ENCODE measurements around the gene GPR39.

Gene GPR39

DNA sequence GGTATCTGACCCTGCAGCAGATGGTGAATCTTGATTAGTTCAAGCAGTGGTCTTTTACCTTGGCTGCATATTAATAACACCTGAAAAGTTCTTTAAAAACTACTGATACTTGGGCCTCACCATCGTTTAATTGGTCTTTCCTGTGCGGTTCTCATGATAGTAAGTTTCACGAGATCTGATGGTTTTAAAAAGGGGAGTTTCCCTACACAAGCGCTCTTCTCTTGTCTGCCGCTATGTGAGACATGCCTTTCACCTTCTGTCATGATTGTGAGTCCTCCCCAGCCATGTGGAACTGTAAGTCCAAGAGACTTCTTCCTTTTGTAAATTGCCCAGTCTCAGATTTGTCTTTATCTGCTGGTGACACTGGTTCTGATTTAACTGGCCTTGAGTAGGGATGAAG, 151.1 kb downstream of the GPR39 start:
- DNase-seq = no peak
- no peaks in the 10 kb centered on the region for H3K4me1 Mint-ChIP-seq (ENCODE audit: low read depth)
- peaks cover 3% of the 10 kb centered on the region for H3K9me3 Mint-ChIP-seq
- no peak overlapping the region for H3K4me3 Mint-ChIP-seq
- no peaks in the 10 kb centered on the region for H3K36me3 Mint-ChIP-seq (ENCODE audit: low read depth)
- H3K27ac Mint-ChIP-seq = no peak overlapping the region
- no peaks in the 10 kb centered on the region for H3K27me3 Mint-ChIP-seq

DNA sequence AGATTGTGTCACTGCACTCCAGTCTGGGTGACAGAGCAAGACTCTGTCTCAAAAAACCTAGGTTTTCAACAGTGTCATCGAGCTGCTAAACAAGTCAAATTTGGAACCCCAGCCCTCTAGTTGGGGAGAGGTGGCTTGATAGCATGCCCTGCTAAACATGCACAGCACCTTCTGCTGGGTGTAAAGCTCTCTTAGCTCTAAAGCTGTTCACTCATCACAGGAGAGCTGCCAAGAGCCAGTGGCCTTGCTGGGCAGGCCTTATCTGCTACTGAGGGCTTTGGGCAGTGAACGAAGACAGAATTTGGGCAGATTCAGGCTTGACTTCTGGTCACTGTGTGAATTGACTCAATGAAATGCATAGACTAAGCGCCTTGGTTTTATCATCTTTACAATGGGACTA, 152.1 kb downstream of the GPR39 start:
- Mint-ChIP-seq H3K4me1 (ENCODE audit: low read depth) (no peaks in the 10 kb centered on the region), H3K27me3 (no peaks in the 10 kb centered on the region), H3K4me3 (no peak overlapping the region), H3K27ac (no peak overlapping the region), H3K36me3 (ENCODE audit: low read depth) (no peaks in the 10 kb centered on the region), H3K9me3 (peaks cover 3% of the 10 kb centered on the region)
- no peak for DNase-seq

DNA sequence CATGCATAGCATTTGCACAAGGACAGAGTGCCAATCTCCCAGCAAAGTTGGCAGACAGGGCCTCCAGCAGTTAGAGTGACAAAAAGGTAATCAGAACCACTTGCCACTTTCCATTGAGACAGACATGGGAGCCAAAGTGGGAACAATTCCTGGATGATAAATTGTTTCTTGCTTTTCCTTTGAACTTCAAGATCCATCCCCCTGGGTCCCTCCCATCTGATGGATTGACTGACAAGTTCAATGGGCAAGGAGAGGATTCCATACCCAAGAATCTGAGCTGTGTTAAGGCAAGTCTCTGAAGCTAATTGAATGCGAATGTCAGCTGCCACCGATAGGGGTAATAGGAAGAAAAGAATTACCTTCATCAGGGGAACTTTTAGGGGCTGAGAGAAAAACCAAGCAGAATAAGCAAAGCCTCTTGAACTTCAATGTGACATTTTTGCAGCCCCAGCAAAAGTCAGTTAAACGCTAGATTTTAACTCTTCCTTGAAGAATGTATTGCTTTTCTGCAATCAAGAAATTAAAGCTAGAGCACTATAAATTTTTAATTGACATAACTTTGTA, 156.9 kb downstream of the GPR39 start:
- H3K4me3 Mint-ChIP-seq = no peak overlapping the region
- H3K27me3 Mint-ChIP-seq = no peaks in the 10 kb centered on the region
- no peaks in the 10 kb centered on the region for H3K4me1 Mint-ChIP-seq (ENCODE audit: low read depth)
- no peak overlapping the region for H3K27ac Mint-ChIP-seq
- H3K9me3 Mint-ChIP-seq = peaks cover 3% of the 10 kb centered on the region
- no peaks in the 10 kb centered on the region for H3K36me3 Mint-ChIP-seq (ENCODE audit: low read depth)
- no peak for DNase-seq

DNA sequence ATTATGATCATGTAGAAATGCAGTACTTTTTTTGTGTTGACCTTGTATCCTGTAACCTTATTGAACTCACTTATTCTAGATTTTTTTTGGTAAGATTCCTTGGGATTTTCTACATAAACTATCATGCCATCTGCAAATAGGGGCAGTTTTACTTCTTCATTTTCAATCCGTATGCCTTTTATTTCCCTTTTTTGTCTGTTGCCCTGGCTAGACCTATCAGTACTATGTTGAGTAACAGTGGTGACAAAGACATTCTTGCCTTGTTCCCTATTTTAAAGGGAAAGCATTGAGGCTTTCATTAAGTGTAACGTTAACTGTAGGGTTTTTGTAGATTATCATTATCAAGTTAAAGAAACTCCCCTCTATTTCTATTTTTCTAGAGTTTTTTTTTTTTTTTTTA, 161.1 kb downstream of the GPR39 start:
- DNase-seq = no peak
- H3K27ac Mint-ChIP-seq = no peak overlapping the region
- H3K36me3 Mint-ChIP-seq (ENCODE audit: low read depth) = no peaks in the 10 kb centered on the region
- no peaks in the 10 kb centered on the region for H3K4me1 Mint-ChIP-seq (ENCODE audit: low read depth)
- H3K4me3 Mint-ChIP-seq = no peak overlapping the region
- H3K9me3 Mint-ChIP-seq = no peaks in the 10 kb centered on the region
- no peaks in the 10 kb centered on the region for H3K27me3 Mint-ChIP-seq

DNA sequence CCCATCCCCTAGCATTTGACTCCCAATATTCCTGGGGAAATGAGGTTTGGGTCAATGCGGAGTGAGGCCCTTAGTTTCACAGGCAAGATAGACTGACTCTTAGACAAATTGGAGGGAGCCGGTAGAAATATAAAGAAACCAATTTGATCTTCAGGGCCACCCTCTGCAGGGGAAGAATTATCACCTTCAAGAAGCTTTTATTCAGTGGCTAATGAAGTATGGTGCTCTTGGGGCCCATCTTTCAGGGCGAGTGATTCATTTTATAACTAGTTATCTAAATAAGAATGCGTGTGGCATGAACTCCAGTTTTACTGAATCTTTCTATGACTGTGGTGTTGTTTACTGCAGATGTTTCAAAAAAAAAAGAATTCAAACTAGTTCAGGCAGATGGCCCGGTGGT, 165.0 kb downstream of the GPR39 start:
- H3K9me3 Mint-ChIP-seq = no peaks in the 10 kb centered on the region
- no peaks in the 10 kb centered on the region for H3K27me3 Mint-ChIP-seq
- no peaks in the 10 kb centered on the region for H3K36me3 Mint-ChIP-seq (ENCODE audit: low read depth)
- no peak overlapping the region for H3K27ac Mint-ChIP-seq
- no peaks in the 10 kb centered on the region for H3K4me1 Mint-ChIP-seq (ENCODE audit: low read depth)
- no peak for DNase-seq
- H3K4me3 Mint-ChIP-seq = no peak overlapping the region

DNA sequence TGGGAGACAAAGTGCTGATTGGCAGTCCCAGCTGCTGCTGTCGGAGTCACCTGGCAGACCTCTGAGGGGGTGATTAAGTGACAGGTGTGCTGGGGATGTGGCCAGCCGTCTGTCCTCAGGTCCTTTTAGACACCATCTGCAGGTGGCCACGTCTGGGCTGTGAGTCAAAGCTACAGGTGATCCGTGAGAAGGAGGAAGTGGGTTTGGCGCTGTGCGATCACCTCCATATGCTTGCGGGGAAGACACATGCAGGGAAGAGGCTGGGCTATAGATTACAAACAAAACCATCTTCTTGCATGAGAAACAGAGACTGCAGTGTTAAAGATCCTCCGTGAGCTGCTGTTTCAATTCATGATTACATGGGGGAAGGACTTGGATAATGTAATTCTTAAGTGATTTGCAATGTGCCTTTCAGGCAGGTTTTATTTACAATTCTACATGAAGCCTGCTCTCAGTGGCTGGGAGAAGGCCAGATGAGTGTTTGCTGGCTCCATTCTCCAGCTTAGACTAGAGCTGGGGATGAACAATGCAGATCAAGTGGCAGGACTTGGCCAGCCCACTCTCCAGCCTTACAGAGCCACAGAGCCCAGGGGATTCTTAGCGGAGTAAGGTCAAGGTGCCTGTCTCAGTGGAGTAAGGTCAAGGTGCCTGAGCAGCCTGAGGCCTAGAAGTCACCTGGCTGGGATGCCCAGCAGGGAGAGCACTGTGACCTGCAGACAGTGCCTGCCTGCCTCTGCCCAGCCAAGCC, 165.6 kb downstream of the GPR39 start:
- Mint-ChIP-seq H3K27ac (no peak overlapping the region), H3K4me1 (ENCODE audit: low read depth) (no peaks in the 10 kb centered on the region), H3K9me3 (no peaks in the 10 kb centered on the region), H3K36me3 (ENCODE audit: low read depth) (no peaks in the 10 kb centered on the region), H3K4me3 (no peak overlapping the region), H3K27me3 (no peaks in the 10 kb centered on the region)
- DNase-seq = no peak

DNA sequence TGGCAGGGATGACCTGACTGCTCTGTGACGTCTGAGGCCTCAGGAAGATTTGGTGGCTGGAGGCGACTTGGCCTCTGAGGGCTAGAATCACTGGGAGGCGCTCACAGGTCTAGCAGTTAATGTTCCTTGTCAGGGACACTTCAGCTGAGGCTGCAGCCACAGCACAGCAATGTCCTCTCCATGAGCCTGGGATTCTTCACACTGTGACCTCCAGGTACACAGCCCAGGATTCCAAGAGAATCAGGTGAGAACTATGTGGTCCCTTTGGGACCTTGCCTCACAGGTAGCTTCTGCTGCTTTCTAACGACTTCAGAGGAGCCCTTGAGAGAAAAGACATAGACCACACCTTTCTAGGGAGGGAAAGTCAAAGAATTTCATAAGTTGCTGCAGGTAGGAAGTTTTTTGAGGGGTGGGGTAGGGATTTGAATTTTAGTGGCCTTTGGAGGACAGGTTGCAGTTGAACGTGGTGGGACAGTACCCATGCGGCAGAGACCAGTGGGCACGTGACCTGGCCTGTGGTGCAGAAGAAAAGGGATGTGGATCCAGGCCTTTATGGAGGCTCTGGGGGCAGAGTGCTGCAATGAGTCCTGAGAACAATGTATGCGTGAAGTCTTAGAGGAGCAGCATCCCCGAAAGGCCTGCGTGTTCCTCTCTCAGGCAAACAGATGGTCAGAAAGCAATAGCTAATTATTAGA, 167.2 kb downstream of the GPR39 start:
- Mint-ChIP-seq H3K9me3 (no peaks in the 10 kb centered on the region), H3K27me3 (no peaks in the 10 kb centered on the region), H3K36me3 (ENCODE audit: low read depth) (no peaks in the 10 kb centered on the region), H3K4me1 (ENCODE audit: low read depth) (no peaks in the 10 kb centered on the region), H3K4me3 (no peak overlapping the region), H3K27ac (no peak overlapping the region)
- no peak for DNase-seq

DNA sequence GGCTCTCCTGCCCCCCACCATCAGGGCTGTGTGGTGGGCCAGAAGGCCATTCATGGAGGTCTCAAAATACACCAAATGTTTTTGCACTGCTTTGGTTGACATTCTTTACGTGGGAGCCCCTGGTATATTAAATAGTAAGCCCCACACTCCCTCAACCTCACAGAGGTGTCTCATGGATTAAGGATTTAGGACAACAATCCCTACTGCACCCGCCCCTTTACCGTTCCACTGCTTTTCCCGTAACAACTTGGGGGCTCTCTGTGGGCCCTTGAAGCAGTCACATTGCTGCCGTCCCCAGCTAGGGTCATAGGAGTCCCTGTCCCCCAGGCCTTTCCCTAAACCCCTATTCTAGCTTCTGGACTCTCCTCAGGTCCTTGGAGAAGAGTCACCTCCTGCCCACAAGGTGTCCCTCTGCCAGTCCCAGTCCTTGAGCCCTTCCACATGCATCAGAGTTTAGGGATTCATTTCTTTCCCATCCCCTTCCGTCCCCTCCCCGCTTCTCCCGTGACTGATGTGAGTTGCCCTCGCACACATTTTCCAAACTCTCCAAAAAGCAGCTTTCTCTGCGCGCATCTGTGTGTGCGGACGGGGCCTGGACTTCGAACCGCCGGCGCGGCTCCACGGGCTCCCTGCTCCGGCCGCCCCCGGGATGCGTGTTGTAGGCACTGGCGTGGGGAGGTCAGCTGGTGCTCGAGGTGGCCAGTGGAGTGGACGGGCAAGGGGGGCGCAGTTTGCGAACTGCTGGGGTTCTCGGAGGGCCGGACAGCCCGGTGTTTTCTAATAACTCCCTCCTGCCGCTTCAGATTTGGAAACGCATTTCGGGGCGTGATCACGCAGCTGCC, 168.6 kb downstream of the GPR39 start:
- Mint-ChIP-seq H3K4me3 (no peak overlapping the region), H3K9me3 (no peaks in the 10 kb centered on the region), H3K27me3 (no peaks in the 10 kb centered on the region), H3K4me1 (ENCODE audit: low read depth) (no peaks in the 10 kb centered on the region), H3K36me3 (ENCODE audit: low read depth) (no peaks in the 10 kb centered on the region), H3K27ac (no peak overlapping the region)
- DNase-seq = no peak

DNA sequence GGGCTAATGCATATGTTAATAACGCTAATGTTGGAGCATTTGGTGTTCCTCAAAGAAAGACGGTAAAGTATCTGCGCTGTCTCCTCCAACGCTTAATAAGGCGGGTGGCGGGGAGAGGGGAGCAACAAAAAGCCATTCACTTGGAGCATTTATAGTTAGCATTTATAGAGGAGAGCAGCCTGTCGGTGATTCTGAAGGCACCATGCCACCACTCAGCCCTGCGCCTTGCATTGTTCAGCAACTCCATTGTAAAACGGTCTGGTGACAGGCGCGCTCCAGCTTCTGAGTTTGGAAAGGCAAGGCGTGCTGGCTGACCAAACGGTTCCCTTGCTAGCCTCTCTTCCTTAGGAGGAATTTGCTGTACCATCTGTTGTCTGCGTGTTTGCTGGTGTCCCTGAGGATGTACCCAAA, 169.5 kb downstream of the GPR39 start:
- no peaks in the 10 kb centered on the region for H3K4me1 Mint-ChIP-seq (ENCODE audit: low read depth)
- no peaks in the 10 kb centered on the region for H3K9me3 Mint-ChIP-seq
- no peak overlapping the region for H3K27ac Mint-ChIP-seq
- DNase-seq = no peak
- no peak overlapping the region for H3K4me3 Mint-ChIP-seq
- H3K27me3 Mint-ChIP-seq = no peaks in the 10 kb centered on the region
- no peaks in the 10 kb centered on the region for H3K36me3 Mint-ChIP-seq (ENCODE audit: low read depth)

DNA sequence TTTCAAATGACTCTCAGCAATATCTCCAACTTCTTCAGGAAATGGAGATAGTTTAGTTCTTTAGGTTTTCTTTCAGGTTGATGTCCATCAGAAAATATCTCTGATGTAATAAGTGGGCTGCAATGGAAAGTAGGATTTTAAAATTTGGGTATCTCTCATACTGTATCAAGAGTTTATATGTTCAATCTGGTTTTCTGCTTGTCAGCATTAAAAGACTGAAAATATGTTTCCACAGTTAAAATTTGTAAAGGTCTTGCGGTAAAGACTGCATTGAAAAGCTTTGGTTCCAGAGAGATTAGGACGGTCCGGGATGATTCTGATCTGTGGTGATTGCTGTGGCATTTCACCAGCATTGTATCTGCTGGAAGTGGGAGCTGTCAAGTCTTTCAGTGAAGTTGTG, 170.2 kb downstream of the GPR39 start:
- H3K27ac Mint-ChIP-seq = no peak overlapping the region
- no peaks in the 10 kb centered on the region for H3K36me3 Mint-ChIP-seq (ENCODE audit: low read depth)
- no peak overlapping the region for H3K4me3 Mint-ChIP-seq
- H3K9me3 Mint-ChIP-seq = no peaks in the 10 kb centered on the region
- no peak for DNase-seq
- H3K4me1 Mint-ChIP-seq (ENCODE audit: low read depth) = no peaks in the 10 kb centered on the region
- no peaks in the 10 kb centered on the region for H3K27me3 Mint-ChIP-seq

DNA sequence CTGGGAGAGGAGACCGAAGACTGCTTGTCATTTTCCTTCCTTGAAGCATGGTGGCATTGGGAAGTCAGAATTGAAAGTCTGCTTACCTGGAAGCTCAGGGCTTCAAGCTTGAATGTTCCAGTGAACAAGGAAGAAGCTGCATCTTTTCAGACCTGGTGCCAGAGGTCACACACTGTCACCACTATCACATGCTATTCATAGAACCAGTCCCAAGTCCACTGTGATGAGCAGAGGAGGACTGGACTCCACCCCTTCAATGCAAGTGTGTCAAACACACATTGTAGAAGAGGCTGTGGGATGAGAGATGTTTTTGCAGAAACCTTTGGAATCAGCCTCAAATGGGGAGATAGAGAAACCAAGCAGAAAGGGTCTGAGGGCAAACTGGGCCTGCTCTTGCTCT, 172.0 kb downstream of the GPR39 start:
- DNase-seq = no peak
- Mint-ChIP-seq H3K27me3 (no peaks in the 10 kb centered on the region), H3K36me3 (ENCODE audit: low read depth) (no peaks in the 10 kb centered on the region), H3K9me3 (no peaks in the 10 kb centered on the region), H3K4me3 (no peak overlapping the region), H3K27ac (no peak overlapping the region), H3K4me1 (ENCODE audit: low read depth) (no peaks in the 10 kb centered on the region)

DNA sequence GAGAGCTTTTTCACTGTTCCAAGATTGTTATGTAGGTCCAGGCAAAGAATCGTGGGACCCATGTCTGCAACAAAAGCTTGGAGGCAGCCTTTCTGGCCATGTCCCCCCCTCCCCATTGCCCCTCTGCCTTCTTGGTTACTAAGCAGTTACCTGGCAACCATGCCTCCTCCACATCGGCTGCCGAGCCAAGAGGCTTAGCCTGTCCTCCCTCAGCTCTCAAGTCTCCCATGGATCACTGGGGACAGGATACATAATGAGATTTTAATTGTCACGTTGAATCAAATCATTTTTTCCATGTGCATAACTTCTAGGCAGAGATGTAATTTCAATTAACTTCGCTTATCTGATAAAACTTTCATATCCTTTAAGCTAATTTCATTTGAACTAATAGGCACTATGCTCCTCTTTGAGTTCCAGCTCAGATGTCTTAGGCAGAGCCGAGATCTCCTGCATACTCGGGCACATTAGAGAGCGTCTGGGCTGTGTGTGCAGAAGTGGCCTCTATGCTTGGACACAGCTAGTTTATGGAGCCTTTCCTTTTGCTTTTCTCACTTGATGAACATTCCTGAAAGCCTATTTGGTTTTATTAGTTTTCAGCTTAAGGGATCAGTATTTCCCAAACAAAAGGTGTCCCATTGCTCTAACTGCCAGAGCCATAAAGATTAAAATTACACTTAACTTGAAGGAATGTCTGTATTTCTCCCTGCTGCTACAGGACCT, 172.7 kb downstream of the GPR39 start:
- no peak for DNase-seq
- no peaks in the 10 kb centered on the region for H3K36me3 Mint-ChIP-seq (ENCODE audit: low read depth)
- H3K4me3 Mint-ChIP-seq = no peak overlapping the region
- no peaks in the 10 kb centered on the region for H3K9me3 Mint-ChIP-seq
- no peak overlapping the region for H3K27ac Mint-ChIP-seq
- no peaks in the 10 kb centered on the region for H3K27me3 Mint-ChIP-seq
- H3K4me1 Mint-ChIP-seq (ENCODE audit: low read depth) = no peaks in the 10 kb centered on the region

DNA sequence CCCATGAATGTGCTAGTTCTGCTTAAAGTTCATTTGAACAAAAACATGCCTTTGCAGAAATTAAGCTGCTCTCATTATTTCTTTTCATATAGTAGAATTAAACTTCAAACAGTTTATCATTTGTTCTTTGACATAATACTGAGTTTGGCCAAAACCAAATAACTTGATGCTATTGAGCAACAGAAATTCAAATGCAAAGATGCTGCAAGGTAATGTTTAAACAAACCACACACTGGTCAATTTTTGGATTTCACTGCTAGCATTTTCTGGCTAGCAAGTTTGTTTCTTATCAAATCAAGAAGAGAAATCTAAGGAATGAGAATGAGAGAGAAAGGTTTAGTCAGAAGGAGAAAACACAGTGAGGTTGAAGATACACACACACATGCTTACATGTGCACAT, 173.4 kb downstream of the GPR39 start:
- H3K9me3 Mint-ChIP-seq = no peaks in the 10 kb centered on the region

DNA sequence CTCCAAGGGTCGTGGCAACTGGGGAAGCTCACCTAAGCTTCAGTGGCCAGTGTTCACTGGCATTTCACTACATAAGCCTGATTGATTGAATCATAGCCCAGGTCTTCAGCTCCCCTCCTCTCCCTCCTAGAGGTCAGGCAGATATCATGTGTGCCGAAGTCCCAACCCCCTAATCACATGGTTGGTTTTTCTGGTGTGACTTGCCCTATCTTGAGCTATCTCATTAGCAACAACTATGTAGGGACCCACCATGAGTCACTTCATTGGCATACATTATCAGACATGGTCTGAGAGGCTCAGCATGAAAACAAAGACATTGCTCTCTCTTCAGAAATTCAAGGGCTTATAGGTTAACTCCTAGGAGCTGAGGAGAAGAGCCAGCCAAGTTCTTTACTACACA, 176.6 kb downstream of the GPR39 start:
- no peak for DNase-seq
- no peak overlapping the region for H3K27ac Mint-ChIP-seq
- H3K9me3 Mint-ChIP-seq = peaks cover 2% of the 10 kb centered on the region
- H3K4me1 Mint-ChIP-seq (ENCODE audit: low read depth) = no peaks in the 10 kb centered on the region
- no peaks in the 10 kb centered on the region for H3K27me3 Mint-ChIP-seq
- no peak overlapping the region for H3K4me3 Mint-ChIP-seq
- no peaks in the 10 kb centered on the region for H3K36me3 Mint-ChIP-seq (ENCODE audit: low read depth)

More for the DNA sequence above, 173.4 kb downstream of the GPR39 start:
- Mint-ChIP-seq H3K27ac (no peak overlapping the region), H3K4me1 (ENCODE audit: low read depth) (no peaks in the 10 kb centered on the region), H3K4me3 (no peak overlapping the region), H3K27me3 (no peaks in the 10 kb centered on the region), H3K36me3 (ENCODE audit: low read depth) (no peaks in the 10 kb centered on the region)
- DNase-seq = no peak
